HG03439 (cell line): ENCODE results near the gene ZBTB21.
A peak's percentile ranks its signal among the peaks of the same experiment; 100 is the strongest.

ENCODE experiments used
- ATAC-seq: cut with Tn5 transposase; IDR thresholded peaks from one replicate; pipeline ENCODE4 v1.9.1; 2021; ENCODE audit warnings: mild to moderate bottlenecking, moderate library complexity; ENCODE audit not compliant: unreplicated experiment

Gene ZBTB21

GRCh38 chr21:42009831-42010506 is at the start of gene ZBTB21:
Gene ZBTB21, minus strand, starts transcription at chr21:42010360. Its CDS starts 16,265 bp downstream, at chr21:41994095.
- ATAC-seq = peak; percentile 76

- ATAC-seq = no peak
Measured at GRCh38 chr21:42059721-42060120, 49.6 kb upstream of the ZBTB21 start.

GRCh38 chr21:42059141-42059540 is 49.0 kb upstream of the ZBTB21 start:
- ATAC-seq = no peak

DNA sequence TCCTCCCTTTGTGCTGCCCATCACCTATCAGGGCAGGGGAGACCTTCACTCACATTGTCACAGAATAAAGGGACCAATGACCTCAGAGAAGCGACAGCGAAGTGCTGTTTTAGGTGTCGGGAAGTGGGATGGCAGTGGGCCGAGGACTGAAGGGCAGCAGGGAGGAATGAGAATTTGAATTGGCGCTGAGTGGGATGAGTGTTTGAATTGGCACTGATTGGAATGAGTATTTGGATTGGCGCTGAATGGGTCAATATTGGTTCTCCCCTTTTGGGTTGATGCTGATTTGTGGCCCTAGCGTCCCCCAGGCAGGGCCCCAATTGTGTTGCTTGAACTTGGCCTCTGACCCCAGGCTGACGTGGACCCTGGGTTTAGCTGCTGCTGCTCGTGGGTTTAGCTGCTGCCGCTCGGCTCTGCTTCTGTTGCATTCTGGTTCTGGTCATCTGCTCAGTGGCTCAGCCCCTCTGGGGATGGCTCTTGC is 48.5 kb upstream of the ZBTB21 start:
- no peak for ATAC-seq

- no peak for ATAC-seq
Measured at GRCh38 chr21:42057851-42058437, 47.8 kb upstream of the ZBTB21 start.

GRCh38 chr21:42056996-42057689 is 47.0 kb upstream of the ZBTB21 start:
- ATAC-seq = no peak

GRCh38 chr21:42056468-42056867 is 46.3 kb upstream of the ZBTB21 start:
- ATAC-seq = no peak

GRCh38 chr21:42055425-42055824 is 45.3 kb upstream of the ZBTB21 start:
- ATAC-seq = no peak

- no peak for ATAC-seq
Measured at GRCh38 chr21:42051788-42052187, 41.6 kb upstream of the ZBTB21 start.

GRCh38 chr21:42049578-42050430 is 39.6 kb upstream of the ZBTB21 start:
- no peak for ATAC-seq

- ATAC-seq = no peak
Measured at GRCh38 chr21:42048870-42049577, 38.9 kb upstream of the ZBTB21 start.

DNA sequence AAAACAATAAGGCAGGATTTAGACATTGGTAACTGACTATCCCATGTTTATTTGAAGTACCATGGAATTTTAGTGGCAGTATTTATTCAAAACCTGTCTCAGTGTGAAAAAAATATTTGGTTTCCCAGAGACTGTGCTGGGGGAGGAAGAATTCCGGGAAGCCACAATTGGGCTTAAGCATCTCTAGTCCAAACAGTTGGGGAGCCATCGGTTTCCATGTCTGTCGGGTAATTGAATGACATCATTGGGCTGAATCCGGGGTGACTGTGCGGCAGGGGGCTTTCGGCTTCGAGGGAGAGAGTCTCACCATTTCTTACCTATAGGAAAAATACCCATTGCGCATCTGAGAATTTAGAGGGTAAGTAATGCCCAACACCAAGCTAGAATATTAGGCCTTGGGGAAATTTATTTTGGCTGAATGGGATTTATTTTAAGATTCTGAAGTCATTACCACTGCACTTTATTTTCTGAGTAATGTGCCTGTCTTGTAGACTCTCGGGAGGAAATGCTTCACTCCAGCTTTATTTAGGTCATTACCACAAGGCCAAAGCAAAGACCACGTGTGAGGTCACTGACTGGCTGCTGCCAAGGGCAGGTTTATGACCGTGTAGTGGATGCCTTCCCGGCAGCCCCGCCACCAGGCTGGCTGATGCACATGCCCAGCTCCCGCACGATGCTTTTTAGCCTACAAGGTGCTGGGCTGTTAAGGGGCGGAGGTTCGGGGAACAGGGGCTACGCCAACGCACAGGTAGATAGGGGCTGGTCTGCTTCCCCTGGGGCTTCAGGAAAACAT is 37.9 kb upstream of the ZBTB21 start:
- no peak for ATAC-seq

DNA sequence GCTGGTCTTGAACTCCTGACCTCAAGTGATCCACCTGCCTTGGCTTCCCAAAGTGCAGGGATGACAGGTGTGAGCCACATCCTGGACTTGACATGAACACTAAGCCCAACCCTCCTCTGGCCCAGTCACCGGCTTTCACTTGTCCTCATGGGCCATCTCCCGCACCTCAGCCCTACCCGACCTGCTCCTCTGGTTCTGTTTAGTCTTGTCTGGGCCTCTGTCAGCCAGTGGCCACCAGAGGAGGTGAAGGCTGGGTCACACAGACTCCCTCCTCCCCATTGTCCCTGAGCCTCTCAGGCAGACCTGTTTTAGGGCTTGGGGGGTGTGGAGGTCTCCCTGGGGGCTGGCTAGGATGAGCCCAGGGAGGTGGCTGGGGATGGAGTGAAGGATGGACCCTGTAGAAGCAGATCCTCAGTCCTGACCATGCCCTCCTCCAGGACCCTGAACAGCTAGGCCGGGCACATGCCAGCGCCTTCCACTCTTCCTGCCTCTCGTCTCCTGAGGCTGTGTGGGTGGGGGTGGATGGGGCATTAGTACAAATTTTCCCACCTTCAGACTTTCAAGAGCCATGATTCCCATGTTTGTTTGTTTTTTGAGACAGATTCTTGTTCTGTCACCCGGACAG is 34.8 kb upstream of the ZBTB21 start:
- no peak for ATAC-seq

DNA sequence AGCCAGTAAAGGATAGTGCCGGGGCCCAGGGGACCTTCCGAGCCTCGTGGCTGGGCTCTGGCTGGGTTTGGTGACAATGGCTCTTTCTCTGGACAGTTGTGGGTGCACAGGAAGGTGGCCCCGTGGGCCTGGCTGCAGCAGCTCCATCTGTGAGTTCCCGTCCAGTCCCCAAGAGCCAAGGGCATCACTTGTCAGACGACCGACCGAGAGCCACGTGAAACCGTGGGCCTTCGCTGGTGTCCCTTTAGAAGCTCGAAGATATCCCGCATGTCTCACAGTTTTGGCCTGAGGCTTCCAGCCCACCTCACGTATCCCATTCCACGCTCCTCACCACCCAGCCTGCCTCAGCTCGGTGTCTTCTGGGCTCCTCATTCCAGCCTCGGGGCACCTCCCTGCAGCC is 33.8 kb upstream of the ZBTB21 start:
- no peak for ATAC-seq

DNA sequence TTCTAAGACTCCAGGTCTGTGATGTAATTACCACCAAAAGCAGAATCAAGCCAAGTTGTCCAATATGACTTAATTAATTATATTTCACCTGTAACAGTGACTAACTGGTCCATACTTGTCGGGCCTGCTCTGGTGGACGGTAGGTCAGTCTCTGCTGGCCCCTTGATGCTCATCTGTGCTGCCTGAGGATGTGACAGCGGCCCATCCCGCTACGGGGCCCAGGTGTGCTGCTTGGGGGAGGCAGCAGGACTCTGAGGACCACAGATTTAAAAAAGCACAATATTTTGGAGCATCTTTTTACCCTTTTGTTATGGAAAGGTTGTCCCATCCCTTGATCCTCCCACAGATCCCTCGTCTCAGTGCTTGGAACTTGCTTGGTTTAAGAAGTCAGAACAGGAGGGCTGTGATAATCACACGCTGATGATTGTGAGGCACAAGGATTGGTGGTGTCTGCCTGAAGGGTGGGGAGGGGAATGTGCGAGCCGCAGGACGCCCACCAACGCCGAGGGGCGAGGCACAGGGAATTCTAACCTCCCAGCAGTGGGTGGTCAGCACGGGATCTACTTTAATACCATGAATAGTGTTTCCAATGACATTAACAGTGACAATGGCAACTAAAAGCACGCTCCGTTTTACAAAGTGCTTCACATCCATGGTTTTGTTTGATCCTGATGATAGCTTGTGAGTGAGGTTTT is 33.2 kb upstream of the ZBTB21 start:
- ATAC-seq = no peak

- no peak for ATAC-seq
Measured at GRCh38 chr21:42042651-42043050, 32.5 kb upstream of the ZBTB21 start.

DNA sequence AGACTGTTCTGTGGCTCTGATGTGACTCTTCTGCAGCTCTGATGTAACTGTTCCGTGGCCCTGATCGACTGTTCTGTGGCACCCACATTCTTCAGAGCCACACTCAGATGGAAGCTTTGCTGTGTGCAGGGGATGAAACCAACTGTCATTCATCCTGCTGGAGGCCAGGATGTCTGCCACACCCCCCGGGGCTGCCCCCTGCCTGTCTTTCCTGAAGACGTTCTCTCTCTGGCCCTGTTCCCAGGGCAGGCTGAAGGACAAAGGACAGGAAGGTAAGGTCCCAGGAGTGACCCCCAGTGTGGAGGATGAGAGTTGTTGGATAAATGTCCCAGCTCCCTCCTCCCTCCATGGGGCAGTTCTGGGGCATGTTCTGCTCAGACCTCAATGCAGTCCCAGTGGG is 31.6 kb upstream of the ZBTB21 start:
- ATAC-seq = no peak

DNA sequence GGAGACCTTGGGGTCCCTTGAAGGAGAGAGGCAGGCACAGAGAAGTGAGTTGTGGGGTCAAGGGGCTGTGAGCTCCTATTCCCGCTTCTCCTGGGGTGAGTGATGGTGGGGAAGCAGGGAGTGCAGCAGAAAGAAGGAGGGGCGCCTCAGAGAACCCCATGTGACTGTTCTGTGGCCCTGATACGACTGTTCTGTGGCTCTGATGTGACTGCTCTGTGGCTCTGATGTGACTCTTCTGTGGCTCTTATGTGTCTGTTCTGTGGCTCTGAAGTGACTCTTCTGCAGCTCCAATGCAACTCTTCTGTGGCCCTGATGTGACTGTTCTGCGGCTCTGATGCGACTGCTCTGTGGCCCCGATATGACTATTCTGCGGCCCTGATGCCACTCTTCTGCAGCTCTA is 31.1 kb upstream of the ZBTB21 start:
- ATAC-seq = no peak
